GM12878 (cell line): Measurements from ENCODE around the gene CD7. TPM values are rescaled to one million over a fixed set of nuclear protein-coding genes. Genes with fewer than 3 reads are reported as not detected.

Experiments used
- ATAC-seq: fragments of 200-7000 bp; cut with Tn5 transposase; 3 replicates; pipeline ENCODE4 v1.9.1; 2020; ENCODE audit warnings: mild to moderate bottlenecking, moderate library complexity
- BruUV-seq: library from RNA; stranded (reverse); fragments of 400-500 nt; replicated peaks from 2 replicates; lab custom pipeline; 2021; lab: Mats Ljungman, UMichigan
- CTCF ChIA-PET: fragments of 300-600 bp; sonication (Branson Sonifier 250); formaldehyde crosslinking; extraction: SDS; loops from one replicate; lab custom pipeline; 2021; ENCODE audit warnings: inconsistent platforms; lab: Yijun Ruan, JAX
- POLR2A ChIA-PET: fragments of 350-600 bp; formaldehyde crosslinking; extraction: SDS; loops from one replicate; lab custom pipeline; 2021; ENCODE audit warnings: inconsistent platforms; lab: Charles Lee
- RAD21 ChIA-PET: fragments of 300-600 bp; sonication (Branson Sonifier 250); formaldehyde crosslinking; loops from one replicate; lab custom pipeline; 2023; ENCODE audit warnings: antibody characterized with exemption; ENCODE audit not compliant: unreplicated experiment; lab: Charles Lee
- SMC1A ChIA-PET: fragments of 300-600 bp; sonication (Branson Sonifier 250); formaldehyde crosslinking; loops from one replicate; lab custom pipeline; 2023; ENCODE audit not compliant: unreplicated experiment, uncharacterized antibody; lab: Charles Lee
- DNase-seq: peaks from one replicate; pipeline ENCODE4 v3.0.0-alpha.2; 2011; ENCODE audit warnings: low read depth, low spot score
- FAIRE-seq: peaks from 3 replicates; lab custom pipeline; 2011; peaks lifted over from hg19 to GRCh38; lab: Jason Lieb, UNC
- H2AFZ ChIP-seq: 2 replicates; pipeline ENCODE4 v1.6.0; 2011; ENCODE audit warnings: low read depth, low read length, control low read depth; ENCODE audit not compliant: control insufficient read depth
- H3K27ac ChIP-seq: 2 replicates; pipeline ENCODE4 v1.5.1; 2011; ENCODE audit warnings: control low read depth; ENCODE audit not compliant: control insufficient read depth, insufficient read depth
- H3K27me3 ChIP-seq, 2 experiments: replicated peaks in 1 of 2; 2 replicates each; pipeline versions ENCODE4 v1.6.0 to v1.6.1; 2011; ENCODE audit warnings: low read length in 1 of 2; ENCODE audit not compliant: control insufficient read depth in 2 of 2, insufficient read depth in 2 of 2
- H3K36me3 ChIP-seq, 2 experiments: 2 replicates each; pipeline ENCODE4 v1.5.1; 2011; ENCODE audit warnings: low read length in 1 of 2; ENCODE audit not compliant: control insufficient read depth in 2 of 2, insufficient read depth in 2 of 2
- H3K4me1 ChIP-seq: 2 replicates; pipeline ENCODE4 v1.6.1; 2011; ENCODE audit warnings: mild to moderate bottlenecking, low read length, moderate library complexity, mixed read lengths; ENCODE audit not compliant: control insufficient read depth, insufficient read depth
- H3K4me2 ChIP-seq: 2 replicates; pipeline ENCODE4 v1.6.0; 2011; ENCODE audit warnings: control low read depth; ENCODE audit not compliant: control insufficient read depth, insufficient read depth
- H3K4me3 ChIP-seq: fragments of 200-600 bp; sonication (generic); 2 replicates; pipeline ENCODE4 v1.5.1; 2016
- H3K79me2 ChIP-seq: 2 replicates; pipeline ENCODE4 v1.6.0; 2011; ENCODE audit warnings: low read length; ENCODE audit not compliant: control insufficient read depth, insufficient read depth
- H3K9ac ChIP-seq: 2 replicates; pipeline ENCODE4 v1.8.0; 2011; ENCODE audit warnings: low read length, control low read depth, mixed read lengths; ENCODE audit not compliant: control insufficient read depth, insufficient read depth
- H3K9me3 ChIP-seq: replicated peaks from 3 replicates; pipeline ENCODE4 v1.5.1; 2011; ENCODE audit warnings: mild to moderate bottlenecking, low read length; ENCODE audit not compliant: control insufficient read depth, insufficient read depth
- H4K20me1 ChIP-seq: 2 replicates; pipeline ENCODE4 v1.6.0; 2011; ENCODE audit not compliant: control insufficient read depth, insufficient read depth
- ZNF207 ChIP-seq: fragments of 450-650 bp; IDR thresholded peaks from 2 replicates; pipeline ENCODE4 v1.6.1; 2014; ENCODE audit warnings: antibody characterized with exemption, mild to moderate bottlenecking, borderline replicate concordance
- WGBS: methylation state at CpG from one replicate; pipeline ENCODE4 v1.1.6; 2016; ENCODE audit warnings: low lambda C conversion rate; ENCODE audit not compliant: insufficient replicate concordance, insufficient coverage; ENCODE audit errors: missing lambda C conversion rate; 5-methylcytosine and 5-hydroxymethylcytosine counted together
- in situ Hi-C: fragments of 300-500 bp; cut with MboI; formaldehyde crosslinking; loops from 9 replicates; pipeline ENCODE4 v1.14.3; 2018; ENCODE audit warnings: mixed read lengths
- intact Hi-C: fragments of 100-400 bp; cut with micrococcal nuclease; formaldehyde crosslinking; loops from one replicate; pipeline ENCODE4 v1.14.2; 2022; ENCODE audit not compliant: unreplicated experiment
- polyA plus RNA-seq, 11 experiments: library from polyadenylated mRNA; depleted of rRNA in 4 of 11; unstranded in 6 of 11; stranded (reverse) in 5 of 11; fragments of >200 nt; fragmentation: Nextera tagmentation in 4 of 11; fragmentation: Illumina TruSeq in 1 of 11; extraction: Ambion mirVana in 4 of 11; extraction: Trizol in 1 of 11; gene quantifications; 1 replicate in 1 of 11; 2 replicates in 10 of 11; pipeline versions ENCODE4 v1.2.1 to v1.2.3, GENCODE V29; 2011 to 2016; ENCODE audit warnings: inconsistent platforms in 2 of 11, missing spikeins in 2 of 11, low read depth in 1 of 11
- total RNA-seq, 4 experiments: library from RNA; depleted of rRNA in 3 of 4; stranded (reverse); fragments of >200 nt in 3 of 4; fragmentation: Illumina TruSeq in 1 of 4; extraction: Trizol in 1 of 4; gene quantifications; 2 replicates each; pipeline versions ENCODE4 v1.2.1 to v1.2.3, GENCODE V29; 2013 to 2021

CD7 gene
- total and polyA plus RNA-seq, 10 of the 15 experiments (the other 5 are each of a cell fraction or from before 2014, with no cell fraction given) = 0.33 TPM; not detected in 9

- RAD21 ChIA-PET = no interaction called here
- 94% methylated on average over 10 of the region's 10 CpGs for WGBS
- H2AFZ ChIP-seq = no peak overlapping the region
- no peak for DNase-seq
- no peak overlapping the region for H3K9ac ChIP-seq
- CTCF ChIA-PET = interaction anchor here (0.6 kb wide), 1 partner anchor 229 kb away, joined by 4 read pairs; the partner anchor contains the start of gene DCXR
- TF ChIP-seq ZNF207 = no peak
- H3K4me2 ChIP-seq = no peak overlapping the region
- peaks cover 44 to 51% of the 10 kb centered on the region in 2 experiments for H3K36me3 ChIP-seq
- H3K27ac ChIP-seq = no peak overlapping the region
- in situ Hi-C loops = no loop called here
- no TSS peak for BruUV-seq
- POLR2A ChIA-PET = interaction anchor here (0.6 kb wide), 1 partner anchor 374 kb away, joined by 4 read pairs; no protein-coding TSS in a partner anchor
- no peak overlapping the region for H3K4me3 ChIP-seq
- peaks cover 28% of the 10 kb centered on the region for H4K20me1 ChIP-seq
- ATAC-seq = no peak
- FAIRE-seq = no peak
- no peaks in the 10 kb centered on the region for H3K27me3 ChIP-seq
- H3K79me2 ChIP-seq = peaks cover 50% of the 10 kb centered on the region
- no peaks in the 10 kb centered on the region for H3K9me3 ChIP-seq
- intact Hi-C loops = no loop called here
- SMC1A ChIA-PET = interaction anchor here (1.0 to 1.2 kb wide), 2 partner anchors 30 to 31 kb away, joined by 3 read pairs; no protein-coding TSS in a partner anchor
- peaks cover 9% of the 10 kb centered on the region; the same call in 1 of the 2 replicates for H3K4me1 ChIP-seq
Observed at GRCh38 chr17:82266142-82266541, 51.3 kb downstream of the CD7 start.

Other genes with a start within 250 kb of the CD7 start
Only the 7 nearest of the 12 such genes appear.
- gene SLC16A3, start 88.6 kb downstream of the CD7 start, total RNA-seq (2014; rRNA removed) = 33.4 and 37.8 TPM in 2 replicates
- 10.2 and 10.3 TPM in 2 replicates for gene SLC16A3, start 88.6 kb downstream of the CD7 start, total RNA-seq (2014; rRNA removed; fragmentation: Illumina TruSeq; extraction: Trizol)
- gene SLC16A3, start 88.6 kb downstream of the CD7 start, total RNA-seq (2021) = 46.5 and 49.5 TPM in 2 replicates
- 18.0 and 44.4 TPM in 2 replicates for gene SLC16A3, start 88.6 kb downstream of the CD7 start, polyA plus RNA-seq (2011; rRNA removed)
- 0.44 and 4.6 TPM in 2 replicates for gene SLC16A3, start 88.6 kb downstream of the CD7 start, polyA plus RNA-seq (2014; fragmentation: Illumina TruSeq; extraction: Trizol)
- 1 to 10 TPM in 1 of 2 experiments, under 1 TPM in 1; 0.10 to 1.2 TPM for gene SLC16A3, start 88.6 kb downstream of the CD7 start, polyA plus RNA-seq (2014; fragmentation: Nextera tagmentation; extraction: Ambion mirVana)
- gene SLC16A3, start 88.6 kb downstream of the CD7 start, polyA plus RNA-seq (2014; rRNA removed) = 30.0 and 33.0 TPM in 2 replicates
- 1 to 10 TPM; 4.3 to 5.7 TPM for gene SLC16A3, start 88.6 kb downstream of the CD7 start, polyA plus RNA-seq (2016; fragmentation: Nextera tagmentation; extraction: Ambion mirVana)
- gene CSNK1D, start 43.9 kb downstream of the CD7 start, total RNA-seq (2014; rRNA removed) = 17.3 and 25.0 TPM in 2 replicates
- gene CSNK1D, start 43.9 kb downstream of the CD7 start, total RNA-seq (2014; rRNA removed; fragmentation: Illumina TruSeq; extraction: Trizol) = 26.4 and 27.8 TPM in 2 replicates
- 85.5 and 94.2 TPM in 2 replicates for gene CSNK1D, start 43.9 kb downstream of the CD7 start, total RNA-seq (2021)
- 40.7 and 54.4 TPM in 2 replicates for gene CSNK1D, start 43.9 kb downstream of the CD7 start, polyA plus RNA-seq (2011; rRNA removed)
- gene CSNK1D, start 43.9 kb downstream of the CD7 start, polyA plus RNA-seq (2014; fragmentation: Illumina TruSeq; extraction: Trizol) = 72.5 and 105 TPM in 2 replicates
- gene CSNK1D, start 43.9 kb downstream of the CD7 start, polyA plus RNA-seq (2014; fragmentation: Nextera tagmentation; extraction: Ambion mirVana) = 10 to 100 TPM in 1 of 2 experiments, 1 to 10 TPM in 1; 5.7 to 13.0 TPM
- gene CSNK1D, start 43.9 kb downstream of the CD7 start, polyA plus RNA-seq (2014; rRNA removed) = 74.9 and 90.3 TPM in 2 replicates
- 10 to 100 TPM; 61.8 to 63.4 TPM for gene CSNK1D, start 43.9 kb downstream of the CD7 start, polyA plus RNA-seq (2016; fragmentation: Nextera tagmentation; extraction: Ambion mirVana)
- gene SECTM1, start 16.2 kb upstream of the CD7 start, total RNA-seq (2014; rRNA removed) = not detected in 2 replicates
- not detected in 2 replicates for gene SECTM1, start 16.2 kb upstream of the CD7 start, total RNA-seq (2014; rRNA removed; fragmentation: Illumina TruSeq; extraction: Trizol)
- 0.08 TPM in 1 of 2 replicates, not detected in the other for gene SECTM1, start 16.2 kb upstream of the CD7 start, total RNA-seq (2021)
- gene SECTM1, start 16.2 kb upstream of the CD7 start, polyA plus RNA-seq (2011; rRNA removed) = 0.12 TPM in 1 of 2 replicates, not detected in the other
- 0.10 TPM in 1 of 2 replicates, not detected in the other for gene SECTM1, start 16.2 kb upstream of the CD7 start, polyA plus RNA-seq (2014; fragmentation: Illumina TruSeq; extraction: Trizol)
- not detected for gene SECTM1, start 16.2 kb upstream of the CD7 start, polyA plus RNA-seq (2014; fragmentation: Nextera tagmentation; extraction: Ambion mirVana)
- 0.11 TPM in 1 of 2 replicates, not detected in the other for gene SECTM1, start 16.2 kb upstream of the CD7 start, polyA plus RNA-seq (2014; rRNA removed)
- gene SECTM1, start 16.2 kb upstream of the CD7 start, polyA plus RNA-seq (2016; fragmentation: Nextera tagmentation; extraction: Ambion mirVana) = under 1 TPM in 1 of 2 experiments, not detected in 1; 0.13 TPM
- 0.11 TPM in 1 of 2 replicates, not detected in the other for gene TEX19, start 41.6 kb upstream of the CD7 start, total RNA-seq (2014; rRNA removed)
- 0.14 and 0.22 TPM in 2 replicates for gene TEX19, start 41.6 kb upstream of the CD7 start, total RNA-seq (2014; rRNA removed; fragmentation: Illumina TruSeq; extraction: Trizol)
- 0.19 TPM in 1 of 2 replicates, not detected in the other for gene TEX19, start 41.6 kb upstream of the CD7 start, total RNA-seq (2021)
- gene TEX19, start 41.6 kb upstream of the CD7 start, polyA plus RNA-seq (2011; rRNA removed) = 0.26 and 0.27 TPM in 2 replicates
- 0.09 TPM in 1 of 2 replicates, not detected in the other for gene TEX19, start 41.6 kb upstream of the CD7 start, polyA plus RNA-seq (2014; fragmentation: Illumina TruSeq; extraction: Trizol)
- under 1 TPM in 1 of 2 experiments, not detected in 1; 0.03 TPM for gene TEX19, start 41.6 kb upstream of the CD7 start, polyA plus RNA-seq (2014; fragmentation: Nextera tagmentation; extraction: Ambion mirVana)
- 0.05 and 0.32 TPM in 2 replicates for gene TEX19, start 41.6 kb upstream of the CD7 start, polyA plus RNA-seq (2014; rRNA removed)
- gene TEX19, start 41.6 kb upstream of the CD7 start, polyA plus RNA-seq (2016; fragmentation: Nextera tagmentation; extraction: Ambion mirVana) = under 1 TPM in 1 of 2 experiments, not detected in 1; 0.13 TPM
- 0.11 TPM in 1 of 2 replicates, not detected in the other for gene UTS2R, start 54.2 kb upstream of the CD7 start, total RNA-seq (2014; rRNA removed)
- gene UTS2R, start 54.2 kb upstream of the CD7 start, total RNA-seq (2014; rRNA removed; fragmentation: Illumina TruSeq; extraction: Trizol) = not detected in 2 replicates
- 0.36 and 1.1 TPM in 2 replicates for gene UTS2R, start 54.2 kb upstream of the CD7 start, total RNA-seq (2021)
- 0.04 TPM in 1 of 2 replicates, not detected in the other for gene UTS2R, start 54.2 kb upstream of the CD7 start, polyA plus RNA-seq (2011; rRNA removed)
- not detected in 2 replicates for gene UTS2R, start 54.2 kb upstream of the CD7 start, polyA plus RNA-seq (2014; fragmentation: Illumina TruSeq; extraction: Trizol)
- gene UTS2R, start 54.2 kb upstream of the CD7 start, polyA plus RNA-seq (2014; fragmentation: Nextera tagmentation; extraction: Ambion mirVana) = not detected
- 0.12 and 0.30 TPM in 2 replicates for gene UTS2R, start 54.2 kb upstream of the CD7 start, polyA plus RNA-seq (2014; rRNA removed)
- not detected for gene UTS2R, start 54.2 kb upstream of the CD7 start, polyA plus RNA-seq (2016; fragmentation: Nextera tagmentation; extraction: Ambion mirVana)
- gene HEXD, start 100.7 kb upstream of the CD7 start, total RNA-seq (2014; rRNA removed) = 10.8 and 12.7 TPM in 2 replicates
- gene HEXD, start 100.7 kb upstream of the CD7 start, total RNA-seq (2014; rRNA removed; fragmentation: Illumina TruSeq; extraction: Trizol) = 5.8 and 6.4 TPM in 2 replicates
- 15.9 and 16.4 TPM in 2 replicates for gene HEXD, start 100.7 kb upstream of the CD7 start, total RNA-seq (2021)
- gene HEXD, start 100.7 kb upstream of the CD7 start, polyA plus RNA-seq (2011; rRNA removed) = 5.1 and 7.6 TPM in 2 replicates
- 5.0 and 6.3 TPM in 2 replicates for gene HEXD, start 100.7 kb upstream of the CD7 start, polyA plus RNA-seq (2014; fragmentation: Illumina TruSeq; extraction: Trizol)
- 1 to 10 TPM; 1.6 to 1.9 TPM for gene HEXD, start 100.7 kb upstream of the CD7 start, polyA plus RNA-seq (2014; fragmentation: Nextera tagmentation; extraction: Ambion mirVana)
- 21.9 and 24.2 TPM in 2 replicates for gene HEXD, start 100.7 kb upstream of the CD7 start, polyA plus RNA-seq (2014; rRNA removed)
- gene HEXD, start 100.7 kb upstream of the CD7 start, polyA plus RNA-seq (2016; fragmentation: Nextera tagmentation; extraction: Ambion mirVana) = 1 to 10 TPM; 4.9 to 8.7 TPM
- 21.0 TPM in 2 replicates for gene OGFOD3, start 101.0 kb upstream of the CD7 start, total RNA-seq (2014; rRNA removed)
- 10.3 and 11.6 TPM in 2 replicates for gene OGFOD3, start 101.0 kb upstream of the CD7 start, total RNA-seq (2014; rRNA removed; fragmentation: Illumina TruSeq; extraction: Trizol)
- gene OGFOD3, start 101.0 kb upstream of the CD7 start, total RNA-seq (2021) = 25.8 and 29.6 TPM in 2 replicates
- 10.8 and 16.9 TPM in 2 replicates for gene OGFOD3, start 101.0 kb upstream of the CD7 start, polyA plus RNA-seq (2011; rRNA removed)
- 4.2 and 10.2 TPM in 2 replicates for gene OGFOD3, start 101.0 kb upstream of the CD7 start, polyA plus RNA-seq (2014; fragmentation: Illumina TruSeq; extraction: Trizol)
- gene OGFOD3, start 101.0 kb upstream of the CD7 start, polyA plus RNA-seq (2014; fragmentation: Nextera tagmentation; extraction: Ambion mirVana) = 1 to 10 TPM in 1 of 2 experiments, under 1 TPM in 1; 0.48 to 2.4 TPM
- 19.6 and 23.7 TPM in 2 replicates for gene OGFOD3, start 101.0 kb upstream of the CD7 start, polyA plus RNA-seq (2014; rRNA removed)
- 10 to 100 TPM; 25.9 to 28.4 TPM for gene OGFOD3, start 101.0 kb upstream of the CD7 start, polyA plus RNA-seq (2016; fragmentation: Nextera tagmentation; extraction: Ambion mirVana)